ENCODE measurements around the gene DRC7. TPM values are rescaled to one million over a fixed set of nuclear protein-coding genes. Genes with fewer than 3 reads are reported as not detected.

DRC7 gene
- total RNA-seq, 2 donors from 2014 or later = not detected

- Histone ChIP-seq H3K27me3 (no peaks in the 10 kb centered on the region), H3K9me3 (no peaks in the 10 kb centered on the region), H3K4me1 (no peaks in the 10 kb centered on the region), H3K27ac (no peak overlapping the region), H3K4me3 (no peak overlapping the region), H3K36me3 (no peaks in the 10 kb centered on the region)
- TF ChIP-seq, protein P1, sequence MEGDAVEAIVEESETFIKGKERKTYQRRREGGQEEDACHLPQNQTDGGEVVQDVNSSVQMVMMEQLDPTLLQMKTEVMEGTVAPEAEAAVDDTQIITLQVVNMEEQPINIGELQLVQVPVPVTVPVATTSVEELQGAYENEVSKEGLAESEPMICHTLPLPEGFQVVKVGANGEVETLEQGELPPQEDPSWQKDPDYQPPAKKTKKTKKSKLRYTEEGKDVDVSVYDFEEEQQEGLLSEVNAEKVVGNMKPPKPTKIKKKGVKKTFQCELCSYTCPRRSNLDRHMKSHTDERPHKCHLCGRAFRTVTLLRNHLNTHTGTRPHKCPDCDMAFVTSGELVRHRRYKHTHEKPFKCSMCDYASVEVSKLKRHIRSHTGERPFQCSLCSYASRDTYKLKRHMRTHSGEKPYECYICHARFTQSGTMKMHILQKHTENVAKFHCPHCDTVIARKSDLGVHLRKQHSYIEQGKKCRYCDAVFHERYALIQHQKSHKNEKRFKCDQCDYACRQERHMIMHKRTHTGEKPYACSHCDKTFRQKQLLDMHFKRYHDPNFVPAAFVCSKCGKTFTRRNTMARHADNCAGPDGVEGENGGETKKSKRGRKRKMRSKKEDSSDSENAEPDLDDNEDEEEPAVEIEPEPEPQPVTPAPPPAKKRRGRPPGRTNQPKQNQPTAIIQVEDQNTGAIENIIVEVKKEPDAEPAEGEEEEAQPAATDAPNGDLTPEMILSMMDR (IDR thresholded peaks at IDR 0.05) = no peak
- no peak for DNase-seq (ENCODE audit: low spot score)
Measured at GRCh38 chr16:57682809-57683635, 11.6 kb upstream of the DRC7 start.

- Histone ChIP-seq H3K36me3 (no peaks in the 10 kb centered on the region), H3K4me1 (no peaks in the 10 kb centered on the region), H3K9me3 (no peaks in the 10 kb centered on the region), H3K27ac (no peak overlapping the region), H3K4me3 (no peak overlapping the region), H3K27me3 (no peaks in the 10 kb centered on the region)
- DNase-seq (ENCODE audit: low spot score) = no peak
- TF ChIP-seq, protein P1 (IDR thresholded peaks at IDR 0.05) = no peak
Measured at GRCh38 chr16:57683636-57684545, 10.7 kb upstream of the DRC7 start.

DNA sequence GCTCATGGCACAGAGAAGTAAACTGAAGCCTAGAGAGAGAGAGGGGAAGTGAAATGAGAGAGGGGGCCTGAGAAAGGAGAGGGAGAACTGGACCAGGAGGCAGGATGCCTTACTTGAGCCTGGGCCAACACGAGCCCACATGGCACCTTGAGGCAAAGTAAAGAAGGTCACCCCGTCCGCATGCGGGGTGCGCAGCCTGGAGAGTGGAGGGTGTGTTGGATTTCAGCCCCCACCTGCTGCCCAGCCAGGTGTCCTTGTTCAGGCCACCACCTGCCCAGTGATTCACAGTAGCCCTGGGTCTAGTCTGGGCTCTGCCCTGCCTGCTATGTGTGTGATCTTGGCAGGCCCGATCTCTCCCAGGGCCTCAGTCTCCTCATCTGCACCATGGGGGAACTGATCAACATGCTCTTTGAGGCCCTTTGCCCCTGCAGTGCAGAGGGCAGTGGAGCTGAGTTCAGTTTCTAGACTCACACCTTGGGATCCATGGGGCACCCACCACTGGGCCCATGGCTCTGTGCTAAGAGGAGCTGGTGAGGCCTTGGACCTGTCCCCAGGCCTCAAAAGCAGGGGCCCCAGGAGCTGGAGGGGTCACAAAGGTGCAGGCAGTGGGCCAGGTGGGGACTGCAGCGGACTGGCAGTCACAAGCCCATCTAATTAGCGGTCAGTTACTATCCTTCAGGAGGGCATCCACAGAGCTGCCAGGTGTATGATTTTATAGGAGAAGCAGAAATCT is 9.8 kb upstream of the DRC7 start:
- no peaks in the 10 kb centered on the region for H3K27me3 ChIP-seq
- no peak overlapping the region for H3K4me3 ChIP-seq
- H3K36me3 ChIP-seq = no peaks in the 10 kb centered on the region
- no peaks in the 10 kb centered on the region for H3K4me1 ChIP-seq
- H3K9me3 ChIP-seq = no peaks in the 10 kb centered on the region
- no peak for DNase-seq (ENCODE audit: low spot score)
- no peak overlapping the region for H3K27ac ChIP-seq
- TF ChIP-seq, protein P1 (IDR thresholded peaks at IDR 0.05) = no peak

DNA sequence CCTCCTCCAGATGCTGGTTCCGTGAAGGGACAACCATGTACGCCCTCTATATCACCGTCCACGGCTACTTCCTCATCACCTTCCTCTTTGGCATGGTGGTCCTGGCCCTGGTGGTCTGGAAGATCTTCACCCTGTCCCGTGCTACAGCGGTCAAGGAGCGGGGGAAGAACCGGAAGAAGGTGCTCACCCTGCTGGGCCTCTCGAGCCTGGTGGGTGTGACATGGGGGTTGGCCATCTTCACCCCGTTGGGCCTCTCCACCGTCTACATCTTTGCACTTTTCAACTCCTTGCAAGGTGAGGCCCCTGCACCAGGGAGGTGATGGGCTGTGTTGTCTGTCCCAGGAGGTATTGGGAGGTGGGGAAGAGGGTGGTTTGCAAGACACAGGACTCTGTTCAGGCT is 9.0 kb upstream of the DRC7 start:
- TF ChIP-seq, protein P1 (IDR thresholded peaks at IDR 0.05) = no peak
- H3K4me3 ChIP-seq = no peak overlapping the region
- H3K27me3 ChIP-seq = no peaks in the 10 kb centered on the region
- DNase-seq (ENCODE audit: low spot score) = no peak
- no peak overlapping the region for H3K27ac ChIP-seq
- no peaks in the 10 kb centered on the region for H3K36me3 ChIP-seq
- H3K9me3 ChIP-seq = no peaks in the 10 kb centered on the region
- no peaks in the 10 kb centered on the region for H3K4me1 ChIP-seq

DNA sequence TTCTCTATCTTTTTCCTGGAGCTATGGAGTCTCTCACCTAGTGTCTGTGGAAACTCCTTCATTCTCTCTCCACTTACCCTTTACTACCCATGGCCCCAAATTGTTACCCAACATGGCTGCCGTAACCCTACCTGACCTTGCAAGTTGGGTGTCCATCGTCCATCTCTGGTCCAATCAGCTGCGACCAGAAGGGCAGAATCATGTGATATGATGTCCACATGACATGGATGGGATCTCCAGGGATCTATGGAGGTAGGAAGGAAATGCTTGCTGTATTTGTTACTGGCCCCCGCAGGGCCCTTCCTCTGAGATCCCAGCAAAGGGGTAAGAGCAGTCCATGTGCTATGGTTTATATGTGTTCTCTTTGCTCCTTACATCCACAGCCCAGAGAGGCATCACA is 8.0 kb upstream of the DRC7 start:
- no peaks in the 10 kb centered on the region for H3K4me1 ChIP-seq
- H3K27me3 ChIP-seq = no peaks in the 10 kb centered on the region
- H3K27ac ChIP-seq = no peak overlapping the region
- TF ChIP-seq, protein P1 (IDR thresholded peaks at IDR 0.05) = no peak
- no peak overlapping the region for H3K4me3 ChIP-seq
- H3K9me3 ChIP-seq = no peaks in the 10 kb centered on the region
- no peak for DNase-seq (ENCODE audit: low spot score)
- no peaks in the 10 kb centered on the region for H3K36me3 ChIP-seq
